Measurements from ENCODE around the gene CTSD.

Gene CTSD

GRCh38 chr11:1786466-1786865, 22.7 kb upstream of the CTSD start:
- Mint-ChIP-seq H3K36me3 (ENCODE audit: low read depth) (no peaks in the 10 kb centered on the region), H3K27me3 (ENCODE audit: low read depth) (peaks cover 12% of the 10 kb centered on the region), H3K9me3 (no peaks in the 10 kb centered on the region), H3K4me3 (no peak overlapping the region), H3K27ac (no peak overlapping the region), H3K4me1 (ENCODE audit: low read depth) (no peaks in the 10 kb centered on the region)

DNA sequence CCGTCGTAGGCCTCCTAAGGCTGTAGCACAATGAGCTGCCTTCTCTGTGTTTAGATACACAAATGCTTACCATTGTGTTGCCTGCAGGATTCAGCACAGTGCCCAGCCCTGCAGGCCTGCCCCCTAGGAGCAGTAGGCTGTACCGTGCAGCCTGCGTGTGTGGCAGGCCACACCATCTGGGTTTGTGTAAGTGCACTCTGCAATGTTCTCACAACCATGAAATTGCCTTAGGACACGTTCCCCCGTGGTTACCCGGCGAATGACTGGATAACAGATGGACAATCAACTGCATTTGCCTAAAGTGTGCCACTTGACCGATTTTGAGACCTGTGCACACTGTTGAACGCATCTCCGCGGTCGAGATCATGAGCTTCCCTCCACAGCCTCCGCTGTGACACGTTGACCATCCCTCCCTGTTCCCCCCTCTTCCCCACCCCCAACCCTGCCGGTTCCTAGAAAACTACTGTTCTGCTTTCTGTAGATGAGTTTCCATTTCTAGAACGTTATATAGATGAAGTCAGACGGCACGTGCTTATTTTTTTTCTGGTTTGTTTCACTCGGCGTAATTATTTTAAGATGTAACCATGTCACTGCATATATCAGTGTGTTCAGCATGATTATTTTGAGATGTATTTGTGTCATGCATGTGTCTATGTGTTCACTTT, 22.2 kb upstream of the CTSD start:
- Mint-ChIP-seq H3K36me3 (ENCODE audit: low read depth) (no peaks in the 10 kb centered on the region), H3K9me3 (no peaks in the 10 kb centered on the region), H3K4me1 (ENCODE audit: low read depth) (no peaks in the 10 kb centered on the region), H3K27me3 (ENCODE audit: low read depth) (peaks cover 8% of the 10 kb centered on the region), H3K4me3 (no peak overlapping the region), H3K27ac (no peak overlapping the region)

GRCh38 chr11:1784761-1785650, 21.3 kb upstream of the CTSD start:
- Mint-ChIP-seq H3K36me3 (ENCODE audit: low read depth) (no peaks in the 10 kb centered on the region), H3K27ac (no peak overlapping the region), H3K9me3 (no peaks in the 10 kb centered on the region), H3K27me3 (ENCODE audit: low read depth) (peaks cover 4% of the 10 kb centered on the region), H3K4me1 (ENCODE audit: low read depth) (no peaks in the 10 kb centered on the region), H3K4me3 (no peak overlapping the region)

GRCh38 chr11:1783725-1784529, 20.2 kb upstream of the CTSD start:
- Mint-ChIP-seq H3K27me3 (ENCODE audit: low read depth) (peaks cover 4% of the 10 kb centered on the region), H3K4me1 (ENCODE audit: low read depth) (no peaks in the 10 kb centered on the region), H3K4me3 (no peak overlapping the region), H3K36me3 (ENCODE audit: low read depth) (no peaks in the 10 kb centered on the region), H3K9me3 (no peaks in the 10 kb centered on the region), H3K27ac (no peak overlapping the region)

- H3K4me3 Mint-ChIP-seq, result no peak overlapping the region
- H3K27me3 Mint-ChIP-seq (ENCODE audit: low read depth), result peaks cover 4% of the 10 kb centered on the region
- no peaks in the 10 kb centered on the region for H3K4me1 Mint-ChIP-seq (ENCODE audit: low read depth)
- H3K9me3 Mint-ChIP-seq, result no peaks in the 10 kb centered on the region
- no peak overlapping the region for H3K27ac Mint-ChIP-seq
- H3K36me3 Mint-ChIP-seq (ENCODE audit: low read depth), result no peaks in the 10 kb centered on the region
These were observed 19.4 kb upstream of the CTSD start for GRCh38 chr11:1782831-1783724.

DNA sequence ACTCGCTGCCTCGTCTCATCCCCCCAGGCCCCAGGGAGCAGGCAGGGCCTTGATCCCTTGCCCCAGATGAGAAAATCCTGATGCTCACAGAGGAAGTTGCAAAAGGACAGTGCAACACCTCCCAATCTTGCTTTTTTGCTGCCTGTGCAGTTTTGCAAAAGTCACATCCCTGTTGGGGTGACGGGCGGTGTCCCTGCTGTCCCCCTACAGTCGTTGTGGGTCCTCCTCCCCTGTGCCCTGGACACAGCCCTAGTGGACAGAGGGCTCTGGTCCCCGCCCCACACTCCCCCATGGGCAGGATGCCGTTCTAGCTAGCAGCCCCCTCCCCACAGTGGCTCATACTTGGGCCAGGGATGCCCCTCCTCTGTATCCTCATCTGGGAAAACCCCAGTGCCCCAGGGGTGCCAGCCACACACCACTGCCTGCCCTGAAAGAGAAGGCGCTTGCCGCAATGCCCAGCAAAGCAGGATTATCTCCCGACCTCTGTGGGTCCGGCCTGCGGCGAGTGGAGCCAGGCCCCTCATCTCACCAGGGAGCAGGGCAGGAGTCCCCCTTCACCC, 18.4 kb upstream of the CTSD start:
- H3K4me3 Mint-ChIP-seq, result no peak overlapping the region
- no peaks in the 10 kb centered on the region for H3K4me1 Mint-ChIP-seq (ENCODE audit: low read depth)
- no peaks in the 10 kb centered on the region for H3K9me3 Mint-ChIP-seq
- H3K36me3 Mint-ChIP-seq (ENCODE audit: low read depth), result no peaks in the 10 kb centered on the region
- H3K27me3 Mint-ChIP-seq (ENCODE audit: low read depth), result peaks cover 4% of the 10 kb centered on the region
- H3K27ac Mint-ChIP-seq, result no peak overlapping the region

GRCh38 chr11:1781593-1781975, 17.9 kb upstream of the CTSD start:
- Mint-ChIP-seq H3K9me3 (no peaks in the 10 kb centered on the region), H3K4me1 (ENCODE audit: low read depth) (no peaks in the 10 kb centered on the region), H3K36me3 (ENCODE audit: low read depth) (no peaks in the 10 kb centered on the region), H3K27me3 (ENCODE audit: low read depth) (peaks cover 4% of the 10 kb centered on the region), H3K27ac (no peak overlapping the region), H3K4me3 (no peak overlapping the region)

DNA sequence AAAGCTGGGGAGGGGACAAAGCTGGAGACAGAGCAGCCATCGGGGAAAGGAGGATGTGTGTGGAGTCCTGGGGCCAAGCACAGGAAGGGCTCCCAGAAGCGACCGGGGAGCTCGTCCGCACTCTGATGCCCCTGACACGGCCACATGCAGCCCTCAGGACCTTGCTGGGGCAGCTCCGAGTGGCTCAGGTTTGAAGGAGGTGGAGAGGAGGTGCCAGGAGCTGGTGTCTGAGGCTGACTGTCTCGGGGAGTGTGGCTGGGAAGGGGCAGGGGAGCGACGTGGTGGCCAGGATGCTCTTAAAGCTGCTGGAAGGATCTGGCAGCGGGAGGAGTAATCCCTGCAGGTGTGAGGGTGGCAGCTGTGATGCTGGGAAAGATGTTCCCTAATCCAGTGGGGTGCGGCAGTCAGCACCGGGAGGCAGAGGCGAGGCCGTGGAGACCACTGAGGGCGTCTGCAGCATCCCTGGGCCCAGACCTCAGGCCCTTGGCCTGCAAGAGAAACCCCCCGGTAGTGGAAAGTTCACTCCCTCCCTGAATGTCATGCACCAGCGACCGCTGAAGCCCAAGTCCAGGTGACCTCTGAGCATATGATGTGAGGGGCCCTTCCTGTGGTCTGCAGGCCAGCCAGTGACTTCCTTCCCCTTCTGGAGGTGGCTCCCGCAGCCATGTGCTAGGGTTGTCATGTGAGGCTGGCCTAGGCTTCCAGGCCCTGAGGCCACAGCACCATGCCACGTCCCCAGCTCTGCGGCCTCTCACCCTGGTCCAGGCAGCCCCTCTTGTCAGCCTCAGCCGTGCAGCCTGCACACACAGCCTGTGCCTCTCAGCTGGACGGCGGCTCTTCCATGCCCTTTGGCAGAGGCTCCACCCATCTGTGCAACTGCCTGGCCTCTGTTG, 17.2 kb upstream of the CTSD start:
- Mint-ChIP-seq H3K27me3 (ENCODE audit: low read depth) (peaks cover 3% of the 10 kb centered on the region), H3K4me3 (no peak overlapping the region), H3K4me1 (ENCODE audit: low read depth) (no peaks in the 10 kb centered on the region), H3K36me3 (ENCODE audit: low read depth) (no peaks in the 10 kb centered on the region), H3K9me3 (no peaks in the 10 kb centered on the region), H3K27ac (no peak overlapping the region)

GRCh38 chr11:1779806-1780699, 16.3 kb upstream of the CTSD start:
- Mint-ChIP-seq H3K9me3 (no peaks in the 10 kb centered on the region), H3K4me3 (no peak overlapping the region), H3K27me3 (ENCODE audit: low read depth) (no peaks in the 10 kb centered on the region), H3K27ac (no peak overlapping the region), H3K36me3 (ENCODE audit: low read depth) (no peaks in the 10 kb centered on the region), H3K4me1 (ENCODE audit: low read depth) (no peaks in the 10 kb centered on the region)

- Mint-ChIP-seq H3K9me3 (no peaks in the 10 kb centered on the region), H3K4me1 (ENCODE audit: low read depth) (no peaks in the 10 kb centered on the region), H3K27me3 (ENCODE audit: low read depth) (no peaks in the 10 kb centered on the region), H3K27ac (peak overlapping the region; percentile 76), H3K4me3 (no peak overlapping the region), H3K36me3 (ENCODE audit: low read depth) (no peaks in the 10 kb centered on the region)
These were observed 15.5 kb upstream of the CTSD start for GRCh38 chr11:1779034-1779805.

DNA sequence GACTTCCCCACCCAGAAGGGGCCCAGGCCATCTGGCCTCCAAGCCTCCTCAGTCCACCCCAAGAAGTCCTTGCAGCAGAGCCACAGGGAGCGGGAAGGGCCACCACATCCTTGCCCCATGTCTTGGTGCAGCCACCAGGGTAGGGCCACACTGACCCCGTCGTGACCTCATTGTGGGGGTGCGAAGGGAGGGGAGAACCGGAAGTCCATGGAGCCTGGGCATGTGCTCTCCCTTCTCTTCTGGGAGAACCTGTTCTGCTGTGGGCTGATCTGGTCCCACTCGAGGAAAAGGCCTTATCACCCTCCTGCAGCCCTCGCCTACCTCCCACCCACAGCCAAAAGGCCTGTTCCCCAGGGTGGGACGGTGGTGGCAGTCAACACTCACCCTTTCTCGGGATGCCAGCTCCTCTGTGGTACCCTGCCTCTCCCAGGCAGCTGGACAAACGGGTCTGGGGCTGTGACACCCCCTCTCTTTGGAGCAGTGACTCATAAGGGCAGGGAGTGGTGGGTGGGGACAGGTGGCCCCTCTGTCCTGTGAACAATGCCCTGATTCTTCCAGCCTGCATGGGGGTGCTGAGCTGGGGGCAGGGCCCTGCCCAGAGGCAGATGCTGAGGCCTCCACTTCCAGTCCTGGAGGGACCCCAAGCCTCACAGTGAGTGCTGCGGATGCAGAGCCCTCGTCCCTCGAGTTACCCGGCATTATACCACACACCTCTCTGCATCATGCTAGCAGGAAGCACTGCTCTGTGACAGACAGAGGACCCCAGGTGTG, 14.6 kb upstream of the CTSD start:
- no peaks in the 10 kb centered on the region for H3K36me3 Mint-ChIP-seq (ENCODE audit: low read depth)
- no peak overlapping the region for H3K27ac Mint-ChIP-seq
- no peaks in the 10 kb centered on the region for H3K9me3 Mint-ChIP-seq
- no peak overlapping the region for H3K4me3 Mint-ChIP-seq
- peaks cover 5% of the 10 kb centered on the region for H3K4me1 Mint-ChIP-seq (ENCODE audit: low read depth)
- H3K27me3 Mint-ChIP-seq (ENCODE audit: low read depth), result peaks cover 3% of the 10 kb centered on the region
